NCI-H2171 (cell line): ENCODE results near the gene MAVS.
"Not testable (repeated sequence)": the region's sequence is repeated elsewhere in the genome, so short reads cannot be mapped to it uniquely, and the experiment has no call there.

Experiments used
- DNase-seq: peaks from one replicate; lab custom pipeline; 2025; lab: John Stamatoyannopoulos, UW

MAVS gene

GRCh38 chr20:3854462-3854871, 7.8 kb downstream of the MAVS start:
- no peak for DNase-seq

DNA sequence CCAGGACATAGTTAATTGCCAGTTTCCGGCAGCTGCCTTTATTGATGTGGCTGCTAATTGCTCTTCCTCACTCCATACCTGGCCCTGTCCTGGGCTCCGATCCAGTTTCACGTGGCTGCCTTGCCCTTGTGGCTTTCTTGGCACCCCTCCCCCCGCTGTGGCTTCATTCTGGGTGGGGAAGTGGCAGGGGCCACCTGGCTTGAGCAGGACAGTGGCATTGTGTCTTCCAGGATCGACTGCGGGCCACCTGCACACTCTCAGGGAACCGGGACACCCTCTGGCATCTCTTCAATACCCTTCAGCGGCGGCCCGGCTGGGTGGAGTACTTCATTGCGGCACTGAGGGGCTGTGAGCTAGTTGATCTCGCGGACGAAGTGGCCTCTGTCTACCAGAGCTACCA, 10.8 kb downstream of the MAVS start:
- DNase-seq: no peak

- no peak for DNase-seq
Observed at GRCh38 chr20:3858689-3859088, 12.1 kb downstream of the MAVS start.

DNA sequence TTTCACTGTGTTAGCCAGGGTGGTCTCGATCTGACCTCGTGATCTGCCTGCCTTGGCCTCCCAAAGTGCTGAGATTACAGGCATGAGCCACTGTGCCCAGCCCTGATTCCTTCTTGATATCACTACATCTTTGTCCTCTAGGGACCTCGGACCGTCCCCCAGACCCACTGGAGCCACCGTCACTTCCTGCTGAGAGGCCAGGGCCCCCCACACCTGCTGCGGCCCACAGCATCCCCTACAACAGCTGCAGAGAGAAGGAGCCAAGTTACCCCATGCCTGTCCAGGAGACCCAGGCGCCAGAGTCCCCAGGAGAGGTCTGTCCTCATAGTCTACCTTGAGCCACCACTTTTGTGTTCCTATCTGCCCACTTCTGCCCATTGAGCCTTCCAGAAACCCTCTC, 14.6 kb downstream of the MAVS start:
- DNase-seq: no peak

GRCh38 chr20:3862333-3862732, 15.7 kb downstream of the MAVS start:
- DNase-seq: no peak

- no peak for DNase-seq
Observed at GRCh38 chr20:3863317-3863716, 16.7 kb downstream of the MAVS start.

GRCh38 chr20:3864518-3864917, 17.9 kb downstream of the MAVS start:
- no peak for DNase-seq

DNA sequence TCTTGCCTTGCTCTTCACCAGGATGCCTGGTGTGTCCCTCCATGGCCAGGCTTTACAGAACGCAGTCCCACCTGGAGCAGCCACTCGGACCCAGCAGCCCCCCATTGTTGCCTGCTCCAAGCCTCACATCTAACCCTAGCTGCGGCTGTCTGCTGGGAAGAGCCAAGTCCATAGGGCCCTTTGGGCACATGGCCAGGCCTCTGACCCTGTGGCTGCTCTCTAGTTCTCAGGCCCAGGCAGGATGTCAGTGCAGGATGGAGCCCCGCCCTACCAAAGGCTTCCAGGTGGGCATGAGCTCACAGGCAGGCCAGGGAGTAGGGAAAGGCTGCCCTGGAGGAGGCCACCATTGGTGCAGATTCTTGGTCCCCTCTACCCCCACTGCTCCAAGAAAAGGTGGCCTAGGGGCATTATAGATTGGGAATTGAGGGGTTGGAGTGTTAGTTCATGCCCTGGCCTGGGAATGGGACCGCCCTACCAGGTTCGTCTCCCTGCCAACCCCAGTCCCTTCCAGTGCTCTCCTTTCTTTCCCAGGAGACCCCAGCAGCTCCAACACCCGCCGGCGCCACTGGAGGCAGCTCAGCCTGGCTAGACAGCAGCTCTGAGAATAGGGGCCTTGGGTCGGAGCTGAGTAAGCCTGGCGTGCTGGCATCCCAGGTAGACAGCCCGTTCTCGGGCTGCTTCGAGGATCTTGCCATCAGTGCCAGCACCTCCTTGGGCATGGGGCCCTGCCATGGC, 18.7 kb downstream of the MAVS start:
- DNase-seq: no peak

- no peak for DNase-seq
Observed at GRCh38 chr20:3865887-3866407, 19.3 kb downstream of the MAVS start.

- no peak for DNase-seq
Observed at GRCh38 chr20:3866464-3866863, 19.8 kb downstream of the MAVS start.

GRCh38 chr20:3867802-3868201, 21.2 kb downstream of the MAVS start:
- DNase-seq: no peak

DNA sequence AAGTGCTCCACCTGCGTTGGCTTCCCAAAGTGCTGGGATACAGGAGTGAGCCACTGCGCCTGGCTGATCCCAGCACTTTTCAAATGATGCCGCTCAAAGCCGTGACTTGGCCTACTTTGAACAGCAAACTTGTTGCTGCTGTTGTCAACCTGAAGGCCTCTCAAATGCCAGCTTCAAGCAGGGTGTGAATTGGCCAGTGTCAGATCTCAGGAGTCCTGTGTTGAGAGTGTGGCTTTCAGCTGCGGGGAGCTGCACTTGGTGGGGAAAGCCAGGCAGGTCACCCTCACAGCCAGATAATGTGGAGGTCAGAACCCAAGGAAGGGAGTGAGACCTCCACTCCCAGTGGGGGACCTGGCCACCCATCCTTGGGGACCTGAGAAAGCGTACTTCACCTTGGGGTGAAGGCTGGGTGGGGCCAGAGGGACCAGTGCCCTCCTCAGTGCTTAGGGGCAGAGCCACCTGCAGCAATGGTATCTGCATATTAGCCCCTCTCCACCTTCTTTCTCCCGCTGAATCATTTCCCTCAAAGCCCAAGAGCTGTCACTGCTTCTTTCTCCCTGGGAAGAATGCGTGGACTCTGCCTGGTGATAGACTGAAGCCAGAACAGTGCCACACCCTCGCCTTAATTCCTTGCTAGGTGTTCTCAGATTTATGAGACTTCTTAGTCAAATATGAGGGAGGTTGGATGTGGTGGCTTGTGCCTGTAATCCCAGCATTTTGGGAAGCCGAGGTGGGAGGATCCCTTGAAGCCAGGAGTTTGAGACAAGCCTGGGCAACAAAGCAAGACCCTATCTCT, 23.4 kb downstream of the MAVS start:
- no peak for DNase-seq

GRCh38 chr20:3871550-3872265, 25.1 kb downstream of the MAVS start:
- DNase-seq: no peak

GRCh38 chr20:3873507-3873906, 26.9 kb downstream of the MAVS start:
- DNase-seq: no peak

- no peak for DNase-seq
Observed at GRCh38 chr20:3874194-3874844, 27.7 kb downstream of the MAVS start.

DNA sequence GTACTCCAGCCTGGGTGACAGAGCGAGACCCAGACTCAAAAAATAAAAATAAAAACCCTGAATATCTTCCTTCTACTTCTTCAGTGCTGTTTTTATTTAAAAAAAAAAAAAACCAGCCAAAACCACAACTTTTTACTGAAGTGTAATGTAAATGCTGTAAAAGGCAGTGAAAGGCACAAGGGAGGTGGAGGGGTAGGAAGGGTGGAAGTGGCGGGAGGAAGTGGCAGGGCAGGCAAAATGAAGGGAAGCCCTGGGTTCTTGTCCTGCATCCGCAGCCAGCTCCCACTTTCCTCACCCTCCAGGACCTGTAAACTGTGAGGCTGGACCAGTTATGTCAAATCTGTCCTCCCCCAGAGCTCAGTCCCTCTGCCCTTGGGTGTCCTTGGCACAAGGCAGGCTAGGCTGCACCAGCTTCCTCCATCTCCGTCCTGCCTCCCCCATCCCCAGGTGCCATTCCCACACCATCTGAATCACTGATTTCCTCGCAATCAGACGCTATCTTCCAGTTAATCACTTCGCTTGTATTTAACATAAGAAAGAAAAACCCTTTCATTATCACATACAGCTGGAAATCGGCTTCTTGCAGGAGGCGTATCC, 28.8 kb downstream of the MAVS start:
- no peak for DNase-seq

GRCh38 chr20:3876000-3876399, 29.4 kb downstream of the MAVS start:
- DNase-seq: no peak

- no peak for DNase-seq
Observed at GRCh38 chr20:3876676-3877075, 30.0 kb downstream of the MAVS start.

DNA sequence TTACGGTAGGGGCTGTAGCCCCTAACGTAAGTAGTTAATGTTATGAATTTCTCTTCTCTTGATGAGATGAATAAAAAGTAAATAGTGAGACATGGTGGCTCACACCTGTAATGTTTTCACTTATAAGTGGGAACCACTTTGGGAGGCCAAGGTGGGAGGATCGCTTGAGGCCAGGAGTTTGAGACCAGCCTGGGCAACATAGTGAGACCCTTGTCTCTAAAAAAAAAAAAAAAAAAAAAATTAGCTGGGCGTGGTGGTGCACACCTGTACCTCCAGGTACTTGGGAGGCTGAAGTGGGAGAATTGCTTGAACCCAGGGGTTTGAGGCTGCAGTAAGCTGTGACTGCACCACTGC, 32.3 kb downstream of the MAVS start:
- DNase-seq: not testable (repeated sequence)

GRCh38 chr20:3885715-3886114, 39.1 kb downstream of the MAVS start:
- DNase-seq: no peak

DNA sequence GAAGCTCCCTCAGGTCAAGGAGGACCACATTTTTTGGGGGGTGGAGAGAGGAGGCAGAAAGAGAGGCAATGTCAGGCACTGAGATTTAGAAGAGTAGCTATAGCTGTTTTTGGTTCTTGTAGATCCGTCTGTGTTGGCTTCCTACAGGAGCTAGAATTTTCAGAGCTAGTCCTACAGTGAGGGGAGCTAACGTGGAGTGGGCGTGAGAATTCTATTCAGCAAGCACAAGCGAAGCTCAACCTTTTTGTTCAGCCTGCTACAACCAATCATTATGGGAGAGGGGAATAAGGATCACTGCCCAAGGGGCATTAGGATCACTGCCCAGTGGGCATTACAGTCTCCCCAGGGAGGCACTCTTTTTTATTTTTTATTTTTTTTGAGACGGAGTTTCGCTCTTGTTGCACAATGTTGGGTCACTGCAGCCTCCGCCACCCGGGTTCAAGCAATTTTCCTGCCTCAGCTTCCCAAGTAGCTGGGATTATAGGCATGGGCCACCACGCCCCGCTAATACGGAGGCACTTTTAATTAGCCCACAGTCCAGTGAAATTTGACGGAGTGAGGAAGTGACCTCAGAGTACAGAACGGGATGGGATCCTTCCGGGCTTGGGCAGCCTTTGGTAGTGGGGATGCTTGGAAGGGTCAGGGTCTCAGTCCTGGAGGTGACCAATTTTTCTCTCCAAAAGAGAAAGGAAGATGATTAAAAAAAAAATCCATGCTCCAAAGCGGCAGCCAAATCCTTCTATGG, 41.4 kb downstream of the MAVS start:
- no peak for DNase-seq
